Measurements from ENCODE around the gene STK32A. TPM values are rescaled to one million over a fixed set of nuclear protein-coding genes. Genes with fewer than 3 reads are reported as not detected.

The STK32A gene
- total RNA-seq, 1 experiment from 2014 or later = not detected

DNA sequence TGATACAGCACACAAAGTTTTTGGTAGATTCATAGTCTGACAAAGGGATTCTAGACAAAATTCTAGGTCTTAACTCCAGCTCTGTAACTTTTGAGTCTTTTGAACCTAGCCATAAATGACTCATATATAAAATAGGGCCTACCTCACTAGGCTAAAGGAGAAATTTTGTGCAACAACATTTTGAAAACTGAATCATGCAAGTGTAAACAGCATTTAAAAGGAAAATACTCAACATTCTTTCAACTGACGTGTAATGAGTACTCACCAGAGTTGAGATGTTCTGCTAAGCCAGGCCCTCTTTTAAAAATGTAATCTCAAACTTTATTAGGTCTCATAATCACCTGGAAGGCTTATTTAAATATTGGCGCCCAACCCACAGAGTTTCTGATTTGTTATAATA is 113.2 kb downstream of the STK32A start:
- DNase-seq (ENCODE audit: low read depth, low spot score) (no peak), ATAC-seq (no peak)
- TF ChIP-seq POLR2AphosphoS5 (IDR thresholded peaks at IDR 0.05; ENCODE audit: low read depth, low read length) (no peak), TCF7L2 (IDR thresholded peaks at IDR 0.05; ENCODE audit: low read depth, low read length) (no peak), SIN3A (IDR thresholded peaks at IDR 0.05; ENCODE audit: borderline replicate concordance, insufficient read depth, low read depth, low read length) (no peak)
- TF ChIP-seq, protein P1, sequence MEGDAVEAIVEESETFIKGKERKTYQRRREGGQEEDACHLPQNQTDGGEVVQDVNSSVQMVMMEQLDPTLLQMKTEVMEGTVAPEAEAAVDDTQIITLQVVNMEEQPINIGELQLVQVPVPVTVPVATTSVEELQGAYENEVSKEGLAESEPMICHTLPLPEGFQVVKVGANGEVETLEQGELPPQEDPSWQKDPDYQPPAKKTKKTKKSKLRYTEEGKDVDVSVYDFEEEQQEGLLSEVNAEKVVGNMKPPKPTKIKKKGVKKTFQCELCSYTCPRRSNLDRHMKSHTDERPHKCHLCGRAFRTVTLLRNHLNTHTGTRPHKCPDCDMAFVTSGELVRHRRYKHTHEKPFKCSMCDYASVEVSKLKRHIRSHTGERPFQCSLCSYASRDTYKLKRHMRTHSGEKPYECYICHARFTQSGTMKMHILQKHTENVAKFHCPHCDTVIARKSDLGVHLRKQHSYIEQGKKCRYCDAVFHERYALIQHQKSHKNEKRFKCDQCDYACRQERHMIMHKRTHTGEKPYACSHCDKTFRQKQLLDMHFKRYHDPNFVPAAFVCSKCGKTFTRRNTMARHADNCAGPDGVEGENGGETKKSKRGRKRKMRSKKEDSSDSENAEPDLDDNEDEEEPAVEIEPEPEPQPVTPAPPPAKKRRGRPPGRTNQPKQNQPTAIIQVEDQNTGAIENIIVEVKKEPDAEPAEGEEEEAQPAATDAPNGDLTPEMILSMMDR (IDR thresholded peaks at IDR 0.05) = no peak
- TF ChIP-seq, protein P2, sequence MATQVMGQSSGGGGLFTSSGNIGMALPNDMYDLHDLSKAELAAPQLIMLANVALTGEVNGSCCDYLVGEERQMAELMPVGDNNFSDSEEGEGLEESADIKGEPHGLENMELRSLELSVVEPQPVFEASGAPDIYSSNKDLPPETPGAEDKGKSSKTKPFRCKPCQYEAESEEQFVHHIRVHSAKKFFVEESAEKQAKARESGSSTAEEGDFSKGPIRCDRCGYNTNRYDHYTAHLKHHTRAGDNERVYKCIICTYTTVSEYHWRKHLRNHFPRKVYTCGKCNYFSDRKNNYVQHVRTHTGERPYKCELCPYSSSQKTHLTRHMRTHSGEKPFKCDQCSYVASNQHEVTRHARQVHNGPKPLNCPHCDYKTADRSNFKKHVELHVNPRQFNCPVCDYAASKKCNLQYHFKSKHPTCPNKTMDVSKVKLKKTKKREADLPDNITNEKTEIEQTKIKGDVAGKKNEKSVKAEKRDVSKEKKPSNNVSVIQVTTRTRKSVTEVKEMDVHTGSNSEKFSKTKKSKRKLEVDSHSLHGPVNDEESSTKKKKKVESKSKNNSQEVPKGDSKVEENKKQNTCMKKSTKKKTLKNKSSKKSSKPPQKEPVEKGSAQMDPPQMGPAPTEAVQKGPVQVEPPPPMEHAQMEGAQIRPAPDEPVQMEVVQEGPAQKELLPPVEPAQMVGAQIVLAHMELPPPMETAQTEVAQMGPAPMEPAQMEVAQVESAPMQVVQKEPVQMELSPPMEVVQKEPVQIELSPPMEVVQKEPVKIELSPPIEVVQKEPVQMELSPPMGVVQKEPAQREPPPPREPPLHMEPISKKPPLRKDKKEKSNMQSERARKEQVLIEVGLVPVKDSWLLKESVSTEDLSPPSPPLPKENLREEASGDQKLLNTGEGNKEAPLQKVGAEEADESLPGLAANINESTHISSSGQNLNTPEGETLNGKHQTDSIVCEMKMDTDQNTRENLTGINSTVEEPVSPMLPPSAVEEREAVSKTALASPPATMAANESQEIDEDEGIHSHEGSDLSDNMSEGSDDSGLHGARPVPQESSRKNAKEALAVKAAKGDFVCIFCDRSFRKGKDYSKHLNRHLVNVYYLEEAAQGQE (IDR thresholded peaks at IDR 0.05; ENCODE audit: insufficient read depth in 1 of 2, low read depth in 2 of 2, low read length in 1 of 2) = no peak
- H3K4me3 ChIP-seq (ENCODE audit: low read depth in 2 of 2, low read length in 2 of 2) = no peak overlapping the region
- H3K27me3 ChIP-seq (ENCODE audit: control insufficient read depth, insufficient read depth, low read length) = no peaks in the 10 kb centered on the region
- ChIA-PET POLR2A (no interaction called here), CTCF (no interaction called here)
- H3K36me3 ChIP-seq (ENCODE audit: control insufficient read depth, insufficient read depth, low read length) = no peaks in the 10 kb centered on the region
- no peak overlapping the region for H3K27ac ChIP-seq (ENCODE audit: low read length)
- in situ Hi-C loops (cut with HindIII; ENCODE audit: low pct_unique_long_range_greater_than_20kb, low sequenced_read_pairs) = no loop called here
- H3K9me3 ChIP-seq (ENCODE audit: control insufficient read depth, insufficient read depth, low read depth, low read length) = no peaks in the 10 kb centered on the region
- no peaks in the 10 kb centered on the region for H3K4me1 ChIP-seq (ENCODE audit: control insufficient read depth, insufficient read depth, low read length)
- intact Hi-C loops (cut with micrococcal nuclease; ENCODE audit: unreplicated experiment) = no loop called here
- no TSS peak for BruUV-seq (replicated peaks)

DNA sequence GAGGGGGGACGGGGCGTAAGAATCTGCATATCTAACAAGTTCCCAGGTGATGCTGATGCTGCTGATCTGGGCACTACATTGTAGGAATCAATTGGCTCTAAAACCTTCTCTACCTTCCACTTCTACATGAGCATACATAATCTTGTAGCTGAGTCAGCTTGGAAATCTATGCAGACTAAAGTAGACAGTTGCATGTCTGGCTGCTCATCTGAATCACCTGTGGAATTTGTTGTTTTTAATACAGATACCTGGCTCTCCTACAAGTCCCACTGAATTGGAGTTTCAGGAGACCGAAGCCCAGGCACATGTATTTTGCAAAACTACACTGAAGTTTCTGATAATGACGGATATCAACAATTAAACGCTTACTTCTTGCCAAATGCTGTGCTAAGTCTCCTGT is 113.6 kb downstream of the STK32A start:
- Histone ChIP-seq H3K27me3 (ENCODE audit: control insufficient read depth, insufficient read depth, low read length) (no peaks in the 10 kb centered on the region), H3K9me3 (ENCODE audit: control insufficient read depth, insufficient read depth, low read depth, low read length) (no peaks in the 10 kb centered on the region), H3K4me3 (ENCODE audit: low read depth in 2 of 2, low read length in 2 of 2) (no peak overlapping the region), H3K27ac (ENCODE audit: low read length) (no peak overlapping the region), H3K4me1 (ENCODE audit: control insufficient read depth, insufficient read depth, low read length) (no peaks in the 10 kb centered on the region), H3K36me3 (ENCODE audit: control insufficient read depth, insufficient read depth, low read length) (no peaks in the 10 kb centered on the region)
- TF ChIP-seq, protein P1 (IDR thresholded peaks at IDR 0.05) = no peak
- TF ChIP-seq TCF7L2 (IDR thresholded peaks at IDR 0.05; ENCODE audit: low read depth, low read length) = no peak
- TF ChIP-seq, protein P2 (IDR thresholded peaks at IDR 0.05; ENCODE audit: insufficient read depth in 1 of 2, low read depth in 2 of 2, low read length in 1 of 2) = no peak
- no peak for TF ChIP-seq POLR2AphosphoS5 (IDR thresholded peaks at IDR 0.05; ENCODE audit: low read depth, low read length)
- TF ChIP-seq SIN3A (IDR thresholded peaks at IDR 0.05; ENCODE audit: borderline replicate concordance, insufficient read depth, low read depth, low read length) = no peak
- no TSS peak for BruUV-seq (replicated peaks)
- in situ Hi-C loops (cut with HindIII; ENCODE audit: low pct_unique_long_range_greater_than_20kb, low sequenced_read_pairs) (no loop called here), intact Hi-C loops (cut with micrococcal nuclease; ENCODE audit: unreplicated experiment) (no loop called here)
- CTCF ChIA-PET = no interaction called here
- DNase-seq (ENCODE audit: low read depth, low spot score) (no peak), ATAC-seq (no peak)
- POLR2A ChIA-PET = no interaction called here
